ENCODE data around the gene CDH23.

Gene CDH23

GRCh38 chr10:71694039-71694501, 297.4 kb downstream of the CDH23 start:
- peak overlapping the region; percentile 14 for H3K27ac Mint-ChIP-seq
- no peaks in the 10 kb centered on the region for H3K27me3 Mint-ChIP-seq
- ATAC-seq (ENCODE audit: low read depth) (no peak), DNase-seq (ENCODE audit: low spot score in 2 of 2) (no peak)
- H3K9me3 Mint-ChIP-seq = no peaks in the 10 kb centered on the region
- peak overlapping the region; percentile 52 for H3K4me3 Mint-ChIP-seq
- no peaks in the 10 kb centered on the region for H3K36me3 Mint-ChIP-seq
- H3K4me1 Mint-ChIP-seq = peaks cover 29% of the 10 kb centered on the region

GRCh38 chr10:71694567-71694968, 297.8 kb downstream of the CDH23 start:
- Mint-ChIP-seq H3K4me3 (no peak overlapping the region), H3K27ac (peak overlapping the region; percentile 14), H3K27me3 (no peaks in the 10 kb centered on the region), H3K4me1 (peaks cover 29% of the 10 kb centered on the region), H3K36me3 (no peaks in the 10 kb centered on the region), H3K9me3 (no peaks in the 10 kb centered on the region)
- peak; percentile 97 for ATAC-seq (ENCODE audit: low read depth)
- peak; percentile 62 to 79 for DNase-seq (ENCODE audit: low spot score in 2 of 2)

DNA sequence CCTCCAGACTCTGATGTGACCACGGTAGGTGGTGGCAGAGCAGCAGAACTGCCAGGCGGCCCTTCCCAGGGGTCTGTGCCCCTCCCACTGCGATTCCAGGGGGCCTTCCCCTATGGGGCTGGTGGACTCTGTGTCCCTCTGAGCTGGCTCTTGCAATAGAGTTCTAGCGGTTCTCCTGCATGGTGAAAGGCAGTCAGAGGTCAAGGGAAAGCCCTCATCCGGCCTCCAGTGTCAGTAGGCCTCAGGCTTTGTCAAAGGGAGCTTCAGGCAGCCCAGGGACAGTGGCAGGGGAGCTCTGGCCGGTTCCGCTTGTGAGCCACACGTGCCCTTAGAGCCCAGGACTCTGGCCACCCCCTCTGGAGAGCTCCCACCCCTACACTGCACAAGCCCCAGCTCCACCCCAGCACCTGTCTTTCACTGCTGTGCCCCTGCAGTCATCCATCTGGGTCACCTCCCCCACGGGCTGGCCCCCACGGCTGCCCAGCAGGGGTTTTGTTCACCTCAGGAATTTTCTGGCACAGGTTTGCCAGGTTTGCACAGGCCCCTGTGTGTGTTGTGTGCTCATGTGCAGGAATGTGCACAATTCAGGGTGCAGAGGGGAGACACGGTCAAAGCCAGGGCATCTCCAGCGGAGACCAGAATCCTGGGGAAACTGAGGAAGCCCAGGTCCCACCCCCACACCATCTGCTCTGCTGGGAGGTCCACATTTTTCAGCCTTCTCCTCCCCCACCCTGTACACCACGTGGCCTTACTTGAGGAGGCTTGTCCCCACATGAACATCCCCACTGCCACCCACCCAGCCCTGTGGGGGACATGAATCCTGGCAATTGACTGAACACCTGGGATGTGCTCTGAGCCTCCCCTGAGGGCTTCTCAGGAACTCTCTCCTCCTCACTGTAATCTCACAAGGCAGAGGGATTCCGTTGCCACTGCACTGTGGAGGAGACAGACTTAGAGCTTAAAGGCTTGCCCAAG, 299.1 kb downstream of the CDH23 start:
- DNase-seq (ENCODE audit: low spot score in 2 of 2) (no peak), ATAC-seq (ENCODE audit: low read depth) (no peak)
- Mint-ChIP-seq H3K36me3 (no peaks in the 10 kb centered on the region), H3K27me3 (no peaks in the 10 kb centered on the region), H3K27ac (no peak overlapping the region), H3K4me3 (no peak overlapping the region), H3K9me3 (no peaks in the 10 kb centered on the region), H3K4me1 (peaks cover 29% of the 10 kb centered on the region)

DNA sequence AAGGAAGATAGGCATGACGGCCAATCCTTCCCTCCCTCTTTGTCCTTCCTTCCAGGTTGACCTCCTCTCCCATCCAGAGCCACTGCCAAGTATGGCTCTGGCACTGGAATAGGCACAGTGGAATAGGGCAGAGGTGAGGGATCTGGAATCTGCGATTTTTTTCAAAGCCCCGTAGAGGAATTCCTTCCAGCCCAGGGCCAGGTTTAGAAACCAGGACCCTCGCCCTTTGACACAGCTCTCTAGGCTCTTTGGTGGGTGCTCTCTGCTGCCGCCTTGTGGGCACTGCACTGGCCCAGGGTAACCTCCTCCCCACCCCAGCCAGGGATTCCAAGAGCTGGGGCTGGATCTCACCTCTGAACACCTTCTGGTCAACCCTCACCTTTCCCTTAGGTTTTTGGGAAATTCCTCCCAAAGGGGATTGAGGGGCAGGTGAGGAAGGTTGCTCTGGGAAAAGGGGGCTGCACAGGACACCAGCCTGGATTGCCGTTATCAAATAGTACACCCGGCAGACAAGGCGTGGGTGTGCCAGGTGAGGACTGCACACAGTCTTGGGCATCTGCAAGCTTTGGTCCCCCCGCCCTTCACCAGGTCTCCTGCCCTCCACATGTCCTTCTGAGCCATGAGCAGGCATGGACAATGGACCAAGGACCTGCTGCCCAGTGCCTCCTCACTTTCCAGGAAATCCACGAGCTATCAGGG, 300.1 kb downstream of the CDH23 start:
- peaks cover 29% of the 10 kb centered on the region for H3K4me1 Mint-ChIP-seq
- H3K27me3 Mint-ChIP-seq = no peaks in the 10 kb centered on the region
- DNase-seq (ENCODE audit: low spot score in 2 of 2) (peak; percentile 46 to 66), ATAC-seq (ENCODE audit: low read depth) (peak; percentile 25)
- H3K27ac Mint-ChIP-seq = no peak overlapping the region
- no peak overlapping the region for H3K4me3 Mint-ChIP-seq
- no peaks in the 10 kb centered on the region for H3K36me3 Mint-ChIP-seq
- H3K9me3 Mint-ChIP-seq = no peaks in the 10 kb centered on the region

DNA sequence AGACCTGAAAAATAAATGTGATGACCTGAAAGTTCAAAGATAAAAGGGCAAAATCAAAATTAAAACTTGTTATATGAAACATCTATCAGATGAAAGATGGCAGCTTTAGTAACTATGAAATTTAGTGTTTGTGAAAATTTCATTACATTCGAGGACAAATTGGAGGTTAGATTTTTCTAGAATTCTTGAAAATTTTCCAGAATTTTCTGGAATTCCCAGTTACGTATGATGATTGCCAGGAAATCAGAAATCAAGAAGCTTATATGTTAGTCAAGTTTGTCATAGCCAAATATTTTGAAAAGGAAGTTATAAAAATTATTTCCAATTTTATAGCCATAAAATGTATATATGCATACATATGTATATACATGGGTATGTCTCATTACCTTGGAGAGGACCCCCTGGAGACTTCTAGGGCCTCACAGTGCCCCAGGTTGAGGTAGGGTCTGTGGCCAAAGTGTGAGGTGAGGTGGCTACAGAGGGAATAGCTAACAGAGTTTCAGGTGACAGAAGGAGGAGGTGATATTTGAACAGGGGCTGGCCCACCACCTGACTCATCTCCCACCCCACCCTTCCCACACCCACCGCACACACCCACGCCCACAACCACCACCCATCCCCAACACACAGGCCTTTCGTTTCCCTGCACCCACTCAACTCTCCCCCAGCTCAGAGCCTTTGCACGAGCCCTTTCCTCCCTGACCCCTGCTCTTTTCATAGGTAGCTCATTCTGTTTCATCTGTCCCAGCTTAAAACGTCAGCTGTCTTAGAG, 301.4 kb downstream of the CDH23 start:
- Mint-ChIP-seq H3K36me3 (no peaks in the 10 kb centered on the region), H3K4me3 (no peak overlapping the region), H3K9me3 (no peaks in the 10 kb centered on the region), H3K4me1 (peaks cover 29% of the 10 kb centered on the region), H3K27ac (no peak overlapping the region), H3K27me3 (peaks cover 1% of the 10 kb centered on the region)
- ATAC-seq (ENCODE audit: low read depth) = no peak
- DNase-seq (ENCODE audit: low spot score in 2 of 2) = no peak

GRCh38 chr10:71698737-71699136, 302.0 kb downstream of the CDH23 start:
- Mint-ChIP-seq H3K27ac (no peak overlapping the region), H3K4me3 (no peak overlapping the region), H3K9me3 (no peaks in the 10 kb centered on the region), H3K27me3 (peaks cover 1% of the 10 kb centered on the region), H3K4me1 (peaks cover 25% of the 10 kb centered on the region), H3K36me3 (no peaks in the 10 kb centered on the region)
- ATAC-seq (ENCODE audit: low read depth) (no peak), DNase-seq (ENCODE audit: low spot score in 2 of 2) (no peak)

GRCh38 chr10:71700731-71701368, 304.1 kb downstream of the CDH23 start:
- Mint-ChIP-seq H3K27me3 (peaks cover 1% of the 10 kb centered on the region), H3K4me3 (no peak overlapping the region), H3K4me1 (peaks cover 13% of the 10 kb centered on the region), H3K9me3 (no peaks in the 10 kb centered on the region), H3K27ac (no peak overlapping the region), H3K36me3 (no peaks in the 10 kb centered on the region)
- DNase-seq (ENCODE audit: low spot score in 2 of 2) = no peak
- ATAC-seq (ENCODE audit: low read depth) = no peak

- H3K9me3 Mint-ChIP-seq = no peaks in the 10 kb centered on the region
- H3K4me3 Mint-ChIP-seq = no peak overlapping the region
- ATAC-seq (ENCODE audit: low read depth) (no peak), DNase-seq (ENCODE audit: low spot score in 2 of 2) (no peak)
- H3K27me3 Mint-ChIP-seq = peaks cover 1% of the 10 kb centered on the region
- no peaks in the 10 kb centered on the region for H3K36me3 Mint-ChIP-seq
- H3K27ac Mint-ChIP-seq = no peak overlapping the region
- peaks cover 12% of the 10 kb centered on the region for H3K4me1 Mint-ChIP-seq
These were observed 304.9 kb downstream of the CDH23 start for GRCh38 chr10:71701496-71702132.

DNA sequence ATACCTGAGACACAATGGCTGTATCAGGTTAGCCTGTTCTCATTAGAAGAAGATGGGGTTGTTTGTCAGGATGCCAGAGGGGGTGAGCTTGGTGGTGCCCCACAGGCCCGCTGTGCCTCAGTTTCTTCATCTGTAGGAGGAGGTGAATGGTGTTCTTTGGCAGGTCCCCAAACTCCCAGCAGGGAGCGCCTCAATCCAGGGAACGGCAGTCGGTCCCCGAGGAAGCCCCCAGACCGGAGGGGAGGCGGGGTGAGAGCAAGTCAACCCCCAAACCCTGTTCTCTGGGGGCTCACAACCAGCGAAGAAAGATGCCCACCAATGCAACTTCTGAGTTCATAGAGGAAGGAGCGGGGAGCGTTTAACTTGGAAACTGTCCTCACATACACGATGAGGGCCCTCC, 306.9 kb downstream of the CDH23 start:
- H3K27me3 Mint-ChIP-seq = peaks cover 1% of the 10 kb centered on the region
- ATAC-seq (ENCODE audit: low read depth) = no peak
- no peaks in the 10 kb centered on the region for H3K9me3 Mint-ChIP-seq
- DNase-seq (ENCODE audit: low spot score in 2 of 2) = no peak
- no peak overlapping the region for H3K27ac Mint-ChIP-seq
- no peak overlapping the region for H3K4me3 Mint-ChIP-seq
- no peaks in the 10 kb centered on the region for H3K36me3 Mint-ChIP-seq
- peaks cover 7% of the 10 kb centered on the region for H3K4me1 Mint-ChIP-seq

- Mint-ChIP-seq H3K27me3 (peaks cover 1% of the 10 kb centered on the region), H3K4me3 (no peak overlapping the region), H3K36me3 (no peaks in the 10 kb centered on the region), H3K9me3 (no peaks in the 10 kb centered on the region), H3K4me1 (peaks cover 13% of the 10 kb centered on the region), H3K27ac (no peak overlapping the region)
- ATAC-seq (ENCODE audit: low read depth) (no peak), DNase-seq (ENCODE audit: low spot score in 2 of 2) (no peak)
These were observed 308.1 kb downstream of the CDH23 start for GRCh38 chr10:71704816-71705215.

- Mint-ChIP-seq H3K27me3 (peaks cover 1% of the 10 kb centered on the region), H3K4me3 (no peak overlapping the region), H3K36me3 (no peaks in the 10 kb centered on the region), H3K9me3 (no peaks in the 10 kb centered on the region), H3K4me1 (peaks cover 17% of the 10 kb centered on the region), H3K27ac (no peak overlapping the region)
- DNase-seq (ENCODE audit: low spot score in 2 of 2) (no peak), ATAC-seq (ENCODE audit: low read depth) (no peak)
These were observed 308.9 kb downstream of the CDH23 start for GRCh38 chr10:71705582-71705981.

GRCh38 chr10:71706216-71707121, 309.7 kb downstream of the CDH23 start:
- Mint-ChIP-seq H3K36me3 (no peaks in the 10 kb centered on the region), H3K9me3 (no peaks in the 10 kb centered on the region), H3K27ac (no peak overlapping the region), H3K4me3 (no peak overlapping the region), H3K4me1 (peaks cover 17% of the 10 kb centered on the region), H3K27me3 (peaks cover 1% of the 10 kb centered on the region)
- no peak for DNase-seq (ENCODE audit: low spot score in 2 of 2)
- no peak for ATAC-seq (ENCODE audit: low read depth)
